CD4-positive, alpha-beta T cell (primary cell): Measurements from ENCODE around the gene TSTD1. TPM values are rescaled to one million over a fixed set of nuclear protein-coding genes. Genes with fewer than 3 reads are reported as not detected.

ENCODE experiments used
- ATAC-seq: fragments of 200-7000 bp; cut with Tn5 transposase; one replicate; pipeline ENCODE4 v1.10.0; 2022; ENCODE audit warnings: mild to moderate bottlenecking; ENCODE audit not compliant: poor library complexity
- CTCF ChIA-PET: fragments of 350-600 bp; sonication (Branson Sonifier 250); formaldehyde crosslinking; loops from one replicate; lab custom pipeline; 2021; ENCODE audit warnings: antibody characterized with exemption, inconsistent platforms; lab: Charles Lee
- POLR2A ChIA-PET: fragments of 350-600 bp; sonication (Branson Sonifier 250); formaldehyde crosslinking; loops from one replicate; lab custom pipeline; 2021; ENCODE audit warnings: antibody characterized with exemption, inconsistent platforms; lab: Charles Lee
- DNase-seq, 14 experiments: peaks; one replicate each; pipeline ENCODE4 v3.0.0-alpha.2; 2013 to 2020; ENCODE audit warnings: mixed read lengths in 2 of 14
- H3K27ac ChIP-seq, 2 donors: one replicate each; pipeline versions ENCODE4 v1.5.1 to v1.7.0; 2013; ENCODE audit warnings: low read length in 2 of 2, low read depth in 1 of 2, mild to moderate bottlenecking in 1 of 2
- H3K27me3 ChIP-seq, 2 experiments: 1 replicate in 1 of 2; 2 replicates in 1 of 2; pipeline versions ENCODE4 v1.6.1 to v1.7.0; 2013; ENCODE audit warnings: low read length in 2 of 2, control low read depth in 1 of 2, mild to moderate bottlenecking in 1 of 2, moderate library complexity in 1 of 2; ENCODE audit not compliant: insufficient read depth in 2 of 2, control insufficient read depth in 1 of 2
- H3K36me3 ChIP-seq: one replicate; pipeline ENCODE4 v1.6.1; 2013; ENCODE audit warnings: low read length, control low read depth; ENCODE audit not compliant: insufficient read depth
- H3K4me1 ChIP-seq: one replicate; pipeline ENCODE4 v1.6.1; 2013; ENCODE audit warnings: low read length, control low read depth; ENCODE audit not compliant: insufficient read depth
- H3K4me3 ChIP-seq: one replicate; pipeline ENCODE4 v1.5.1; 2013; ENCODE audit warnings: mild to moderate bottlenecking, low read length, moderate library complexity
- H3K9me3 ChIP-seq, 2 experiments: 1 replicate in 1 of 2; 2 replicates in 1 of 2; pipeline versions ENCODE4 v1.6.1 to v1.7.0; 2013; ENCODE audit warnings: low read length in 2 of 2, mild to moderate bottlenecking in 2 of 2, control low read depth in 1 of 2, moderate library complexity in 1 of 2; ENCODE audit not compliant: control insufficient read depth in 1 of 2, insufficient read depth in 1 of 2
- H3K27ac Mint-ChIP-seq: one replicate; pipeline ENCODE4 v1.8.0; 2020; ENCODE audit warnings: mixed read lengths
- H3K27me3 Mint-ChIP-seq: one replicate; pipeline ENCODE4 v1.8.0; 2021; ENCODE audit warnings: mixed read lengths
- H3K36me3 Mint-ChIP-seq: one replicate; pipeline ENCODE4 v1.8.0; 2021; ENCODE audit warnings: low read depth, mixed read lengths
- H3K4me1 Mint-ChIP-seq: one replicate; pipeline ENCODE4 v1.8.0; 2021; ENCODE audit warnings: low read depth, mixed read lengths
- H3K4me3 Mint-ChIP-seq: one replicate; pipeline ENCODE4 v1.8.0; 2020; ENCODE audit warnings: mild to moderate bottlenecking, mixed read lengths
- H3K9me3 Mint-ChIP-seq: one replicate; pipeline ENCODE4 v1.8.0; 2020; ENCODE audit warnings: mixed read lengths
- intact Hi-C, 2 experiments: fragments of 100-400 bp; cut with DNase I in 1 of 2; cut with micrococcal nuclease in 1 of 2; formaldehyde crosslinking; loops; one replicate each; pipeline versions ENCODE4 v1.15.1 to v1.9.0; 2023 to 2025; cut with DNase I, micrococcal nuclease
- total RNA-seq, 174 experiments: library from RNA in 2 of 174; stranded (reverse) in 2 of 174; gene quantifications; one replicate each; pipeline ENCODE4 v1.2.3 and lab custom pipeline; 2021 to 2026
- TF ChIP-seq, protein P1 (sequence below): fragments of 200-600 bp; IDR thresholded peaks from one replicate; pipeline ENCODE4 v1.8.0; 2022; ENCODE audit warnings: antibody characterized with exemption, mild to moderate bottlenecking

Gene TSTD1
- total RNA-seq, 2 experiments from 2014 or later: 38.0 to 40.3 TPM

DNA sequence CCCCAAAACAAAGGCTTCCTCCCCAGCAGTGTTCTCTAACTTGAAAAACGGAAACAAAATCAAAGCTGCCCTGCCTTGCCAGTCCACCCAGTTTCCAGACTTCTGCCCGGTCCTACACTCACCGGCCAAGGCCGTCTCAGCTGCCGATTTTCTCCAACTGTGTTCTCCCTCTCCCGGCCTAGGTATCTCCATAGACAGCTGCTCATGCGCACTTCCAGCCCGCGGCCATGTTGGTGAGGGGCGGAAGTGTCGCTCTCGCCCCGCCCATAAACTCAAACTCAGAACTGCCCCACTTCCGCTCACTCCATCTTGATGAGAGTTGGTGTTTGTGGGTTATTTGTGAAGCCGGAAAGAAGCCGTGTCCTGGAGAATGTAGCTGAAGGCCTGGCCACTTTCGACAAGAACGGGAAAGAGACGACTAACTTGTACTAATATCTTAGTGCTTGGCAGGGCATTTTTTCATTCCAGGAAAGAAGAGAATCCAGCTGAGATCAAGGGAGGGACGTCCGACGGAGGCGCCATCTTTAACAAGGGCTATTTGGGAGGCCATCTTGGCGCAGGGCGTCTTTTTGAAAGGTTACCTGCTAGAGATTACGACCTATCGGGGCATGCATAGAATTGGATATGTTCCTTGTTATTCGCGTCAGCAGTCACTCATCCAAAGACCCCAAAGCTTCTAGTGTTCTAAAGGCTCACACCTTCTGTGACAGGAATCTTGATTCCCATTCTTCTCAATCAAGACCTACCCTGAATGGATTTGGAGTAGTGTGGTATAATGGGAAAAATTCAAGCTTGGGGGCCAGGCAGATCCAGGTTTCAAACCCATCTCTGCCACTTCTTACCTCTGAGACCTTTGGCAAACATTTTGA lies 7.2 kb upstream of the TSTD1 start, which contains the start of gene USF1:
USF1 (minus strand) TSS at position 242 of the 869 bp plus-strand sequence. CDS start 2,702 bp downstream, outside the sequence.
- peak; percentile 82 for ATAC-seq
- peaks cover 77% of the 10 kb centered on the region for H3K36me3 Mint-ChIP-seq
- TF ChIP-seq, protein P1, sequence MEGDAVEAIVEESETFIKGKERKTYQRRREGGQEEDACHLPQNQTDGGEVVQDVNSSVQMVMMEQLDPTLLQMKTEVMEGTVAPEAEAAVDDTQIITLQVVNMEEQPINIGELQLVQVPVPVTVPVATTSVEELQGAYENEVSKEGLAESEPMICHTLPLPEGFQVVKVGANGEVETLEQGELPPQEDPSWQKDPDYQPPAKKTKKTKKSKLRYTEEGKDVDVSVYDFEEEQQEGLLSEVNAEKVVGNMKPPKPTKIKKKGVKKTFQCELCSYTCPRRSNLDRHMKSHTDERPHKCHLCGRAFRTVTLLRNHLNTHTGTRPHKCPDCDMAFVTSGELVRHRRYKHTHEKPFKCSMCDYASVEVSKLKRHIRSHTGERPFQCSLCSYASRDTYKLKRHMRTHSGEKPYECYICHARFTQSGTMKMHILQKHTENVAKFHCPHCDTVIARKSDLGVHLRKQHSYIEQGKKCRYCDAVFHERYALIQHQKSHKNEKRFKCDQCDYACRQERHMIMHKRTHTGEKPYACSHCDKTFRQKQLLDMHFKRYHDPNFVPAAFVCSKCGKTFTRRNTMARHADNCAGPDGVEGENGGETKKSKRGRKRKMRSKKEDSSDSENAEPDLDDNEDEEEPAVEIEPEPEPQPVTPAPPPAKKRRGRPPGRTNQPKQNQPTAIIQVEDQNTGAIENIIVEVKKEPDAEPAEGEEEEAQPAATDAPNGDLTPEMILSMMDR: no peak
- H3K27ac Mint-ChIP-seq: peak within 1 kb of the TSS; percentile 94
- Histone ChIP-seq H3K9me3 (no peaks in the 10 kb centered on the region), H3K27me3 (no peaks in the 10 kb centered on the region), H3K36me3 (peaks cover 59% of the 10 kb centered on the region), H3K4me1 (peaks cover 52% of the 10 kb centered on the region), H3K27ac (peak within 1 kb of the TSS; percentile 90 to 96), H3K4me3 (peak within 1 kb of the TSS; percentile 98)
- DNase-seq: peak; percentile 86 to 97 (median 92)
- H3K4me3 Mint-ChIP-seq: peak within 1 kb of the TSS; percentile 93
- no peaks in the 10 kb centered on the region for H3K9me3 Mint-ChIP-seq
- POLR2A ChIA-PET: interaction anchor here (0.5 to 8.4 kb wide), 35 partner anchors 8 to 784 kb away, joined by 3 to 295 read pairs (median 5); partner anchors contain the start of genes ARHGAP30, DCAF8, DEDD and F11R
- peaks cover 43% of the 10 kb centered on the region for H3K4me1 Mint-ChIP-seq
- intact Hi-C loops: loop anchor here (1.0 to 5.0 kb wide), 6 partner anchors 23 to 106 kb away; partner anchors contain the start of genes ARHGAP30 (in 1 of the 2), F11R (in 1 of the 2), NIT1 (in 1 of the 2) and PFDN2 (in 1 of the 2)
- CTCF ChIA-PET: interaction anchor here (1.2 to 5.3 kb wide), 14 partner anchors 9 to 260 kb away, joined by 3 to 34 read pairs (median 6); partner anchors contain the start of genes ARHGAP30, F11R, KLHDC9 and NIT1
- no peaks in the 10 kb centered on the region for H3K27me3 Mint-ChIP-seq

DNA sequence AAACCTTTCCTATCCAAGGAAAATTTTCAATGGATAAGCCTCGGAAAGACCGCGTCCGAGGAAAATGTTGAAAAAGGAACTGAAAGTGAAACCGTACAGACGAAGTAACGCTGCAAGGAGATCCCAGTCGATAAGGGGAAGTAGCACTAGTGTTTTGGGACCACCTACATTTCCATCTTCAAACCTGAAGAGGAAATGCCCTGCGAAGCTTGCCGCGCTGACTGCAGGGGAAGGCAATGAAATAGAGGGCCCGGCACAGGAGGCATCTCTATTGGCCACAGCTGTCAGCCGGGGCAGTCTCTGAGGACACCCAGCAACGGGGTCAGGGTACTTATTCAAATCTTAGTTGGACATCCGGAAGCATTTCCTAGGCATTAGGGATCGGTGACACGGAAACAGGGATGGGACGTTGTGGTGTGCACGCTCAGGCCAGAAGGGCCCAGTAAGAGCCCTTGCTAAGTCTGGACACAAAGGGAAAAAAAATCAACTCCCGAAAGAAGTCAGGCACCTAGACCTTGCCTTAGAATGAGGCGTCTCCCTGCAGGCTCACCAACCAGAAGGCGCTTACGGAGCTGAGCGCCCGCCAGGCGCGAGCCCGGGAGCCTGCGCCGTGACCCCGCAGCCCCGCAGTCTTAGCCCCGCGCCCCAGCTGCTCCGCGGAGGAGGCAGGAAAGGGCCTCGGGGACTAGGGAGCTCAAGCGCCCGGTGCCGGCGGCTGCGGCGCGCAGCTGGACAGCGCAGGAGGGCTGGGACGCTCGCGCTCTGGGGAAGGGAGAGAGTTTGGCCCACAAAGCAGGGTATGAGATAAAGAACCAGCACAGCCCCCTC lies 6.4 kb upstream of the TSTD1 start:
- Mint-ChIP-seq H3K4me1 (peaks cover 43% of the 10 kb centered on the region), H3K4me3 (peak overlapping the region; percentile 93), H3K27me3 (no peaks in the 10 kb centered on the region), H3K9me3 (no peaks in the 10 kb centered on the region), H3K36me3 (peaks cover 80% of the 10 kb centered on the region), H3K27ac (peak overlapping the region; percentile 94)
- ChIA-PET POLR2A (interaction anchor here (0.5 to 8.4 kb wide), 36 partner anchors 7 to 783 kb away, joined by 3 to 295 read pairs (median 5); partner anchors contain the start of genes ARHGAP30, DCAF8, DEDD and F11R), CTCF (interaction anchor here (1.1 to 5.3 kb wide), 14 partner anchors 9 to 261 kb away, joined by 3 to 34 read pairs (median 6); partner anchors contain the start of genes ARHGAP30, F11R, KLHDC9 and NIT1)
- intact Hi-C loops: loop anchor here (1.0 to 5.0 kb wide), 4 partner anchors 25 to 112 kb away; partner anchors contain the start of genes NIT1 (in 1 of the 2), PFDN2 (in 1 of the 2), UFC1 (in 1 of the 2) and USP21 (in 1 of the 2)
- Histone ChIP-seq H3K36me3 (peaks cover 59% of the 10 kb centered on the region), H3K4me1 (peaks cover 57% of the 10 kb centered on the region), H3K27ac (peak overlapping the region; percentile 90 to 96), H3K9me3 (no peaks in the 10 kb centered on the region), H3K4me3 (peak overlapping the region; percentile 98), H3K27me3 (no peaks in the 10 kb centered on the region)
- TF ChIP-seq, protein P1: no peak
- DNase-seq (peak in 13 of 14 experiments; percentile 26 to 86 (median 44)), ATAC-seq (peak; percentile 45)
